ENCODE data around the gene ATG7.
"Not testable (repeated sequence)": the region's sequence is repeated elsewhere in the genome, so short reads cannot be mapped to it uniquely, and the experiment has no call there.

The ATG7 gene

GRCh38 chr3:11434563-11435096 is 162.4 kb downstream of the ATG7 start:
- TF ChIP-seq, protein P1, sequence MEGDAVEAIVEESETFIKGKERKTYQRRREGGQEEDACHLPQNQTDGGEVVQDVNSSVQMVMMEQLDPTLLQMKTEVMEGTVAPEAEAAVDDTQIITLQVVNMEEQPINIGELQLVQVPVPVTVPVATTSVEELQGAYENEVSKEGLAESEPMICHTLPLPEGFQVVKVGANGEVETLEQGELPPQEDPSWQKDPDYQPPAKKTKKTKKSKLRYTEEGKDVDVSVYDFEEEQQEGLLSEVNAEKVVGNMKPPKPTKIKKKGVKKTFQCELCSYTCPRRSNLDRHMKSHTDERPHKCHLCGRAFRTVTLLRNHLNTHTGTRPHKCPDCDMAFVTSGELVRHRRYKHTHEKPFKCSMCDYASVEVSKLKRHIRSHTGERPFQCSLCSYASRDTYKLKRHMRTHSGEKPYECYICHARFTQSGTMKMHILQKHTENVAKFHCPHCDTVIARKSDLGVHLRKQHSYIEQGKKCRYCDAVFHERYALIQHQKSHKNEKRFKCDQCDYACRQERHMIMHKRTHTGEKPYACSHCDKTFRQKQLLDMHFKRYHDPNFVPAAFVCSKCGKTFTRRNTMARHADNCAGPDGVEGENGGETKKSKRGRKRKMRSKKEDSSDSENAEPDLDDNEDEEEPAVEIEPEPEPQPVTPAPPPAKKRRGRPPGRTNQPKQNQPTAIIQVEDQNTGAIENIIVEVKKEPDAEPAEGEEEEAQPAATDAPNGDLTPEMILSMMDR (IDR thresholded peaks at IDR 0.05): no peak
- H3K4me3 ChIP-seq: peak overlapping the region; percentile 12
- H3K27ac ChIP-seq: peak overlapping the region; percentile 57 to 59
- DNase-seq (ENCODE audit: low spot score): no peak

DNA sequence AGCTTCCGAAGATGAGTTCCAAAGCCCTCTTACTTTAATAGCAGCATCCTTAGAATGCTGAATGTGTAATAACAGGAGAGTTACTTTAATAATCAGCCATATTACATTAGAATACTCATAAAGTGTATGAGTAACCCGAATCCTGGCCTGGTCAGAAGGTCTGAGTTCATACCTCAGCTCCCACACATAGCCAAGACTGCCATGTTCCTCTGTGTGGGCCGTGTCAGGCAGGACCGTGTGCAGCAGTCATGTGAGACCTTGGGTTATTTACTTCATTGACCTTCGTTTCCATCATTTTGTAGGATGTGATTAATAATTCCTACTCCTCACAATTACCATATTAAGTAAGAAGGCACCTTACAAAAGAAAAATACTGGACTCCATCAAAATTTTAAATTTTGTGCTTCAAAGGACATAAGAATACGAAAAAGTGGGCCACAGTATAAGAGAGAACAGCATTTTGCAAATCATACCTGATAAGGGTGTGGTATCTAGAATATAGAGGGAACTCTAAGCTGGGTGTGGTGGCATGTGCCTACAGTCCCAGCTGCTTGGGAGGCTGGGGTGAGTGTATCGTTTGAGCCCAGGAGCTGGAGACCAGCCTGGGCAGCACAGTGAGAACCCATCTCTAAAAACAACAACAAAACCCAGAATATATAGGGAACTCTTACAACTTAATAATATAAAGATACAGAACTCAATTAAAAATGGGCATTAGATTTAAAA is 163.4 kb downstream of the ATG7 start:
- TF ChIP-seq, protein P1 (IDR thresholded peaks at IDR 0.05): no peak
- no peak for DNase-seq (ENCODE audit: low spot score)
- no peak overlapping the region for H3K4me3 ChIP-seq
- H3K27ac ChIP-seq: peak overlapping the region in 1 of 2 donors; percentile 36

DNA sequence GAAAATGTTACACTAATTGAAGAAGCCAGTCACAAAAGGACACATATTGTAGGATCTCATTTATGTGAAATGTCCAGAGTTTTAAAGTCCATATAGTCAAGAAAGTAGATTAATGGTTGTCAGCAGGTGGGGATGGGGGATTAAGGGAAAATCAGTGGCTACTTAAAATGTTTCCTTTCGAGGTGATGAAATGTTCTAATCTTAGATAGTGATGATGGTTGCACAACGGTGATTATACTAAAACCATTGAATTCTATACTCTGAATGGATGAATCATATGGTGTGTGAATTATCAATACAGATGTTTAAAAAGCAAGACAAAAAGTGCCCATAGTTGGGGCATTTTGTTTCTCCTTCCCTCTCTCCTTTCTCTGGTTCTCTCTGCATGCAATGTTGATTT is 164.6 kb downstream of the ATG7 start:
- no peak overlapping the region for H3K4me3 ChIP-seq
- TF ChIP-seq, protein P1 (IDR thresholded peaks at IDR 0.05): no peak
- no peak for DNase-seq (ENCODE audit: low spot score)
- no peak overlapping the region for H3K27ac ChIP-seq

GRCh38 chr3:11437506-11437905 is 165.3 kb downstream of the ATG7 start:
- Histone ChIP-seq H3K27ac (no peak overlapping the region), H3K4me3 (no peak overlapping the region)
- TF ChIP-seq, protein P1 (IDR thresholded peaks at IDR 0.05): no peak
- DNase-seq (ENCODE audit: low spot score): no peak

GRCh38 chr3:11438646-11439045 is 166.4 kb downstream of the ATG7 start:
- H3K27ac ChIP-seq: no peak overlapping the region
- H3K4me3 ChIP-seq: no peak overlapping the region
- TF ChIP-seq, protein P1 (IDR thresholded peaks at IDR 0.05): no peak
- DNase-seq (ENCODE audit: low spot score): no peak

DNA sequence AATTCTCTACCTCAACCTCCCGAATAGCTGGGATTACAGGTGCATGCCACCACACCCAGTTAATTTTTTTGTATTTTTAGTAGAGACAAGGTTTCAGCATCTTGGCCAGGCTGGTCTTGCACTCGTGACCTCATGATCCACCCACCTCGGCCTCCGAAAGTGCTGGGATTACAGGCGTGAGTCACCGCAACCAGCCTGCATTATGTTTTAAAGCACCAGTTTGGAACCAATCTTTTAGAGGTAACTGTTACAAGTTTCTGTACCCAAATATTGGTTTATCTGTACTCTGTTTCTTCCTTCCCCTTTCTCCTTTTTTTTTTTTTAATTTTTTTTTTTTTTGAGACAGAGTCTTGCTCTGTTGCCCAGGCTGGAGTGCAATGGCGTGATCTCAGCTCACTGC is 169.1 kb downstream of the ATG7 start:
- not testable (repeated sequence) for H3K4me3 ChIP-seq; DNase-seq (ENCODE audit: low spot score); H3K27ac ChIP-seq

DNA sequence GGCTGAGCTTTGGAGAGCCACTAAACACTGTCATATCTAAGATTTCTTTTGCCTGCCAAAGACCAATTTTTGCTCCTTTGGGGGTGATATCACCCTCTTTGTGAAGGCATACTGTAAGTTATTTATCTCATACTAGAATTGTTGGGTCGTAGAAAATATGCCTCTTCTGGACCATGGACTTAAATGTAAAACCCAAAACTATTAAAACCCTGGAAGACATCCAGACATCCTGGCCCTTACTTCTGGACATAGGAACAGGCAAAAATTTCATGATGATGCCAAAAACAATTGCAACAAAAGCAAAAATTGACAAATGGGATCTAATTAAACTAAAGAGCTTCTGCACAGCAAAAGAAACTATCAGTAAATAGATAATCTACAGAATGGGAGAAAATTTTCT is 172.2 kb downstream of the ATG7 start:
- Histone ChIP-seq H3K4me3 (no peak overlapping the region), H3K27ac (no peak overlapping the region)
- DNase-seq (ENCODE audit: low spot score): no peak
- TF ChIP-seq, protein P1 (IDR thresholded peaks at IDR 0.05): no peak

DNA sequence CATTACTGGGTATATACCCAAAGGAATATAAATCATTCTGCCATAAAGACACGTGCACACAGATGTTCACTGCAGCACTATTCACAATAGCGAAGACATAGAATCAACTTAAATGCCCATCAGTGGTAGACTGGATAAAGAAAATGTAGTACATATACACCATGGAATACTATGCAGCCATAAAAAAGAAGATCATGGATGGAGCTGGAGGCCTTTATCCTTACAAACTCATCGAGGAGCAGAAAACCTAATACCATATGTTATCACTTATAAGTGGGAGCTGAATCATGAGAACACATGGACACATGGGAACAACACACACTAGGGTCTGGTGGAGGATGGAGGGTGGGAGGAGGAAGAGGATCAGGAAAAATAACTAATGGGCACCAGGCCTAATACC is 173.0 kb downstream of the ATG7 start:
- DNase-seq (ENCODE audit: low spot score); H3K4me3 ChIP-seq; H3K27ac ChIP-seq: not testable (repeated sequence)

Data from coronary artery (tissue), 2 donors.